T-helper 1 cell treated with Interleukin-12 subunit alpha and Interleukin-12 subunit beta and Interleukin-4 antibody, amounts not matched to agents 30 ng/mL and 1 ng/mL, for 36 hours (primary cell): ENCODE results near the gene ABLIM2. TPM values are rescaled to one million over a fixed set of nuclear protein-coding genes. Genes with fewer than 3 reads are reported as not detected.

Source experiments
- intact Hi-C: fragments of 100-400 bp; cut with micrococcal nuclease; formaldehyde crosslinking; loops from one replicate; pipeline ENCODE4 v1.15.1; 2024
- total RNA-seq: library from RNA; stranded (reverse); gene quantifications from 2 replicates; pipeline ENCODE4 v1.2.3, GENCODE V29; 2022

Gene ABLIM2
- total RNA-seq, 1 donor from 2014 or later: 0.51 TPM

GRCh38 chr4:7989654-7990053, 169.0 kb downstream of the ABLIM2 start:
- intact Hi-C loops: loop anchor here (5.0 kb wide), 1 partner anchor 227 kb away; no protein-coding TSS in a partner anchor

- intact Hi-C loops: loop anchor here (5.0 kb wide), 1 partner anchor 226 kb away; no protein-coding TSS in a partner anchor
Measured at GRCh38 chr4:7988437-7988836, 170.2 kb downstream of the ABLIM2 start.

GRCh38 chr4:7987148-7987989, 171.2 kb downstream of the ABLIM2 start:
- intact Hi-C loops: loop anchor here (1.0 to 5.0 kb wide), 7 partner anchors 23 to 225 kb away; partner anchors contain the start of gene AFAP1

- intact Hi-C loops: loop anchor here (2.0 to 5.0 kb wide), 3 partner anchors 21 to 224 kb away; no protein-coding TSS in a partner anchor
Measured at GRCh38 chr4:7985891-7986441, 172.6 kb downstream of the ABLIM2 start.

- intact Hi-C loops: loop anchor here (5.0 kb wide), 1 partner anchor 223 kb away; no protein-coding TSS in a partner anchor
Measured at GRCh38 chr4:7985072-7985471, 173.5 kb downstream of the ABLIM2 start.

GRCh38 chr4:7984286-7984925, 174.2 kb downstream of the ABLIM2 start:
- intact Hi-C loops: no loop called here

GRCh38 chr4:7983296-7983695, 175.3 kb downstream of the ABLIM2 start:
- intact Hi-C loops: no loop called here

- intact Hi-C loops: no loop called here
Measured at GRCh38 chr4:7981738-7982394, 176.7 kb downstream of the ABLIM2 start.

- intact Hi-C loops: no loop called here
Measured at GRCh38 chr4:7980036-7980435, 178.6 kb downstream of the ABLIM2 start.

GRCh38 chr4:7979652-7979968, 179.0 kb downstream of the ABLIM2 start:
- intact Hi-C loops: no loop called here

- intact Hi-C loops: no loop called here
Measured at GRCh38 chr4:7978907-7979651, 179.5 kb downstream of the ABLIM2 start.

GRCh38 chr4:7978489-7978888, 180.1 kb downstream of the ABLIM2 start:
- intact Hi-C loops: no loop called here

- intact Hi-C loops: no loop called here
Measured at GRCh38 chr4:7976634-7977033, 182.0 kb downstream of the ABLIM2 start.

- intact Hi-C loops: no loop called here
Measured at GRCh38 chr4:7976025-7976424, 182.6 kb downstream of the ABLIM2 start.

GRCh38 chr4:7974425-7974824, 184.2 kb downstream of the ABLIM2 start:
- intact Hi-C loops: no loop called here

- intact Hi-C loops: no loop called here
Measured at GRCh38 chr4:7973545-7973981, 185.1 kb downstream of the ABLIM2 start.

GRCh38 chr4:7971881-7972500, 186.6 kb downstream of the ABLIM2 start:
- intact Hi-C loops: no loop called here

GRCh38 chr4:7971159-7971631, 187.4 kb downstream of the ABLIM2 start:
- intact Hi-C loops: no loop called here

GRCh38 chr4:7970361-7970946, 188.2 kb downstream of the ABLIM2 start:
- intact Hi-C loops: loop anchor here (1.0 kb wide), 1 partner anchor 31 kb away; the partner anchor contains the start of gene AFAP1
